ENCODE measurements around the gene MTREX. TPM values are rescaled to one million over a fixed set of nuclear protein-coding genes. Genes with fewer than 3 reads are reported as not detected.

The MTREX gene
- total RNA-seq, 2 experiments from 2014 or later, result 50.9 to 54.5 TPM

DNA sequence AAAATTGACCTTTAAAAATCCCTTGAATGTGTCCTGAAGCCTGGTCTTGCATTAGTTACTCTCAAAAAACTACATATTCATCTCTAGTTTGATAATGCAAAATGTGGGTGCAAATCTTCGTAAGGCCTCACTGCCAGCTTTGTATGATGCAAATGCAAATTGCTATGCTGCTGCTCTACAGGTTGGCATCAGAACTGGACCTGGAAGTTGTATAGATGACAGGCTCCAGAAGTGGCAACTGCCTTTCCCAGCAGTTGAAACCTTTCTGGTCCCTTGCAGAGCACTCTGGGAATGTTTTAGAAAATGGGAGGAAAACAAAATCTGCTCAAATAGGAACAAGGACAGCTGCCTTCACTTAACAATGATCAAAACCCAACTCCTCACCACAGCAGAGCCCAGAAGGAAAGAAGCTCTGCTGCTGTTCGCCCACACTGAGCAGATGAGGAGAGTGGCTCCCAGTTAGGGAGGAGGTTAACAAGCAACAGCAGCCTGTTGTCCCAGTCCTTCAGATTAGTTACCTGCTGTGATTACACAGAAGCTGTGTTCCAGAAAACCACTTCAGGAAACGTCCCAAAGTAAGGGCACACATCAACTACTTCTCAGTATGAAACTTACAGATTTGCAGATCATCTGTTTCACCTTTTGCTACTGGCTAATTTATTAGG is 133.4 kb downstream of the MTREX start:
- Mint-ChIP-seq H3K4me3 (no peak overlapping the region), H3K27ac (peak overlapping the region; percentile 45), H3K36me3 (ENCODE audit: low read depth) (peaks cover 28% of the 10 kb centered on the region), H3K27me3 (no peaks in the 10 kb centered on the region), H3K9me3 (no peaks in the 10 kb centered on the region), H3K4me1 (ENCODE audit: low read depth) (peaks cover 33% of the 10 kb centered on the region)
- DNase-seq (no peak), ATAC-seq (ENCODE audit: poor library complexity) (no peak)
- intact Hi-C loops (cut with DNase I, micrococcal nuclease), result no loop called here
- TF ChIP-seq CTCF (IDR thresholded peaks at IDR 0.05), result no peak
- ChIA-PET CTCF (no interaction called here), POLR2A (no interaction called here)
- peaks cover 11% of the 10 kb centered on the region for H3K4me1 ChIP-seq (ENCODE audit: insufficient read depth, low read length)
- peaks cover 2% of the 10 kb centered on the region in 2 experiments for H3K9me3 ChIP-seq (ENCODE audit: control insufficient read depth in 1 of 2, insufficient read depth in 1 of 2, low read length in 2 of 2)
- no peak overlapping the region for H3K27ac ChIP-seq (ENCODE audit: low read depth in 1 of 2, low read length in 2 of 2)
- no peak overlapping the region for H3K4me3 ChIP-seq (ENCODE audit: low read length)
- no peaks in the 10 kb centered on the region for H3K27me3 ChIP-seq (ENCODE audit: control insufficient read depth in 1 of 2, insufficient read depth in 2 of 2, low read length in 2 of 2)
- H3K36me3 ChIP-seq (ENCODE audit: insufficient read depth, low read length), result peaks cover 3% of the 10 kb centered on the region

- Histone ChIP-seq H3K9me3 (ENCODE audit: control insufficient read depth in 1 of 2, insufficient read depth in 1 of 2, low read length in 2 of 2) (no peaks in the 10 kb centered on the region), H3K4me1 (ENCODE audit: insufficient read depth, low read length) (peaks cover 11% of the 10 kb centered on the region), H3K36me3 (ENCODE audit: insufficient read depth, low read length) (peaks cover 3% of the 10 kb centered on the region), H3K27me3 (ENCODE audit: control insufficient read depth in 1 of 2, insufficient read depth in 2 of 2, low read length in 2 of 2) (no peaks in the 10 kb centered on the region), H3K4me3 (ENCODE audit: low read length) (no peak overlapping the region), H3K27ac (ENCODE audit: low read depth in 1 of 2, low read length in 2 of 2) (no peak overlapping the region)
- Mint-ChIP-seq H3K4me1 (ENCODE audit: low read depth) (peaks cover 33% of the 10 kb centered on the region), H3K4me3 (no peak overlapping the region), H3K27ac (peak overlapping the region; percentile 45), H3K9me3 (no peaks in the 10 kb centered on the region), H3K27me3 (no peaks in the 10 kb centered on the region), H3K36me3 (ENCODE audit: low read depth) (peaks cover 21% of the 10 kb centered on the region)
- CTCF ChIA-PET, result no interaction called here
- DNase-seq, result no peak
- POLR2A ChIA-PET, result no interaction called here
- no peak for ATAC-seq (ENCODE audit: poor library complexity)
- TF ChIP-seq CTCF (IDR thresholded peaks at IDR 0.05), result no peak
- intact Hi-C loops (cut with DNase I, micrococcal nuclease), result no loop called here
Measured at GRCh38 chr5:55441954-55442353, 134.2 kb downstream of the MTREX start.

DNA sequence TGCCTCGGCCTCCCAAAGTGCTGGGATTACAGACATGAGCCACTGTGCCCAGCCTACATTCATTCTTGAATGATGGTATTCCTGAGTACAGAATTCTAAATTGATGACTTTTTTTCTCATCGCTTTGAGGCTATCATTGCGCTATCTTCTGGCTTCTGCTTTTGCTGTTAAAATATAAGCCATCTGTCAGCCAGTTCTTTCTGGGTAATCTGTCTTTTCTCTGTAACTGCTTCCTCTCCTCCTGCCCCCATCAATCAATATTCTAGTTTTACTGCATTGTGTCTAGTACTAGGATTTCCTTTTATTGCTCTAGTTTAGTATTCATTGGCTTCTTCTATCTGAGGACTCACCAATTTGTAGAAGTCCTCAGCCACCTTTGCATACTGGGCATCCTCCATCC is 138.0 kb downstream of the MTREX start:
- H3K9me3 ChIP-seq (ENCODE audit: control insufficient read depth in 1 of 2, insufficient read depth in 1 of 2, low read length in 2 of 2), result no peaks in the 10 kb centered on the region
- Mint-ChIP-seq H3K36me3 (ENCODE audit: low read depth) (peaks cover 5% of the 10 kb centered on the region), H3K27me3 (no peaks in the 10 kb centered on the region), H3K4me3 (no peak overlapping the region), H3K9me3 (no peaks in the 10 kb centered on the region), H3K27ac (no peak overlapping the region), H3K4me1 (ENCODE audit: low read depth) (peaks cover 13% of the 10 kb centered on the region)
- no peak overlapping the region for H3K4me3 ChIP-seq (ENCODE audit: low read length)
- ATAC-seq (ENCODE audit: poor library complexity) (no peak), DNase-seq (no peak)
- intact Hi-C loops (cut with DNase I, micrococcal nuclease), result no loop called here
- no peak overlapping the region for H3K27ac ChIP-seq (ENCODE audit: low read depth in 1 of 2, low read length in 2 of 2)
- ChIA-PET CTCF (no interaction called here), POLR2A (no interaction called here)
- H3K4me1 ChIP-seq (ENCODE audit: insufficient read depth, low read length), result peaks cover 6% of the 10 kb centered on the region
- TF ChIP-seq CTCF (IDR thresholded peaks at IDR 0.05), result no peak
- no peaks in the 10 kb centered on the region for H3K27me3 ChIP-seq (ENCODE audit: control insufficient read depth in 1 of 2, insufficient read depth in 2 of 2, low read length in 2 of 2)
- H3K36me3 ChIP-seq (ENCODE audit: insufficient read depth, low read length), result no peaks in the 10 kb centered on the region
